Skeletal muscle tissue (tissue), 4 donors: ENCODE measurements around the gene ACAA2. TPM values are rescaled to one million over a fixed set of nuclear protein-coding genes. Genes with fewer than 3 reads are reported as not detected.
A peak's percentile ranks its signal among the peaks of the same experiment; 100 is the strongest.

ENCODE experiments used
- H3K27ac ChIP-seq: one replicate; pipeline ENCODE4 v1.7.0; 2013; ENCODE audit warnings: mild to moderate bottlenecking, low read depth, low read length, inconsistent platforms
- H3K27me3 ChIP-seq, 3 donors: one replicate each; pipeline ENCODE4 v1.7.0; 2013; ENCODE audit warnings: low read length in 3 of 3; ENCODE audit not compliant: control insufficient read depth in 3 of 3, insufficient read depth in 3 of 3
- H3K36me3 ChIP-seq, 3 donors: one replicate each; pipeline ENCODE4 v1.7.0; 2013; ENCODE audit warnings: low read length in 3 of 3; ENCODE audit not compliant: control insufficient read depth in 3 of 3, insufficient read depth in 3 of 3
- H3K4me1 ChIP-seq, 3 donors: one replicate each; pipeline ENCODE4 v1.7.0; 2013; ENCODE audit warnings: low read length in 3 of 3, mild to moderate bottlenecking in 3 of 3; ENCODE audit not compliant: control insufficient read depth in 3 of 3, insufficient read depth in 3 of 3
- H3K4me3 ChIP-seq, 3 donors: one replicate each; pipeline ENCODE4 v1.7.0; 2013; ENCODE audit warnings: low read length in 3 of 3
- H3K9ac ChIP-seq, 3 donors: one replicate each; pipeline ENCODE4 v1.7.0; 2013; ENCODE audit warnings: low read length in 3 of 3, mild to moderate bottlenecking in 3 of 3, moderate library complexity in 2 of 3, low read depth in 1 of 3
- H3K9me3 ChIP-seq, 3 donors: one replicate each; pipeline ENCODE4 v1.7.0; 2013; ENCODE audit warnings: low read length in 3 of 3; ENCODE audit not compliant: control insufficient read depth in 3 of 3
- total RNA-seq: library from RNA; depleted of rRNA; stranded (reverse); fragments of >200 nt; gene quantifications from one replicate; pipeline ENCODE4 v1.2.3, GENCODE V29; 2014
- donor health status: Osteomylitis.

ACAA2 gene
- total RNA-seq, 1 donor from 2014 or later: 77.2 TPM

DNA sequence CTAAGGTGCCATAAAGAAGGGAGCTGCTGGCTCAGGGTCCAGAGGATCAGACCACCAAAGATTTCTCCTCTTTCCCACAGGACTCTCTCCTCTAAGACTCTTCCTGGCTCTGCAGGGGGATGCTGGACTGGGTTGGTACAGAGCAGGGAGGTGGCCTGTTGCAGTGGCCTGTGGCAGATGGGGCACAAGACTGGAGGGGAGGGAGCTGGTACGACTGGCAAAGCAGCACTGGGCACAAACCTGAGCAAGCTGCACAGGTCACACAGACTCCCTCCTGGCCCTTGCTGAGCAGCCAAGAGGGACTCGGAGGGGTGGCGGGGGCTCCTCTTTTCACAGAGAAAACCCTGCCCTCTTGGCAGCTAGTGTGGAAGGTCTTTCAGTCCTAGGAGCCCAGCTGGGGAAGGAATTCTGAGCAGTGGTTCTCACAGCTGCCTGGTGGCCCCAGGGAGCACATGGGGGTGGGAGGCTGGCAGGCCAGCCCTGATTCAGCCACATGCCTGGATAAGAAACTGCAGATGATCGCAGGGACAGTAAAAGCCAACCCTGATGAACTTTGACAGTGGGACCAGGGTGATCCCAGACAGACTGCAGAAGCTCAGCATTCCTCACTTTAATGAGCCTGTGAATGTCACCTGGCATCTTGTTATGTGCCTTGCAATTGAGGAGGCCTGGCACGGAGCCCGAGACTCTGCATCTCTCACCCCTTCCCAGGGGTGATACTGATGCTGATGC is 32.5 kb upstream of the ACAA2 start:
- Histone ChIP-seq H3K4me1 (peaks cover 8 to 30% (median 18%) of the 10 kb centered on the region in 3 donors), H3K27ac (no peak overlapping the region), H3K36me3 (no peaks in the 10 kb centered on the region), H3K9ac (no peak overlapping the region), H3K9me3 (no peaks in the 10 kb centered on the region), H3K4me3 (no peak overlapping the region), H3K27me3 (peaks cover 8 to 62% (median 34%) of the 10 kb centered on the region in 3 donors)

GRCh38 chr18:49844903-49845302 is 31.6 kb upstream of the ACAA2 start:
- Histone ChIP-seq H3K27me3 (peaks cover 8 to 55% (median 33%) of the 10 kb centered on the region in 3 donors), H3K4me1 (peaks cover 8 to 30% (median 18%) of the 10 kb centered on the region in 3 donors)

GRCh38 chr18:49843778-49844625 is 30.7 kb upstream of the ACAA2 start:
- no peak overlapping the region for H3K27ac ChIP-seq
- H3K4me3 ChIP-seq: no peak overlapping the region
- no peaks in the 10 kb centered on the region for H3K9me3 ChIP-seq
- peaks cover 8 to 21% (median 14%) of the 10 kb centered on the region in 3 donors for H3K4me1 ChIP-seq
- H3K36me3 ChIP-seq: no peaks in the 10 kb centered on the region
- H3K27me3 ChIP-seq: peaks cover 8 to 46% (median 24%) of the 10 kb centered on the region in 3 donors
- H3K9ac ChIP-seq: peak overlapping the region in 1 of 3 donors; percentile 54

More at GRCh38 chr18:49844903-49845302, 31.6 kb upstream of the ACAA2 start:
- no peak overlapping the region for H3K9ac ChIP-seq
- no peak overlapping the region for H3K4me3 ChIP-seq
- H3K9me3 ChIP-seq: no peaks in the 10 kb centered on the region
- no peaks in the 10 kb centered on the region for H3K36me3 ChIP-seq
- H3K27ac ChIP-seq: no peak overlapping the region

- peaks cover 8 to 37% (median 15%) of the 10 kb centered on the region in 3 donors for H3K27me3 ChIP-seq
- H3K36me3 ChIP-seq: no peaks in the 10 kb centered on the region
- H3K4me3 ChIP-seq: no peak overlapping the region
- peak overlapping the region in 1 of 3 donors; percentile 54 for H3K9ac ChIP-seq
- H3K27ac ChIP-seq: no peak overlapping the region
- peaks cover 8 to 21% (median 14%) of the 10 kb centered on the region in 3 donors for H3K4me1 ChIP-seq
- H3K9me3 ChIP-seq: no peaks in the 10 kb centered on the region
These were observed 29.8 kb upstream of the ACAA2 start for GRCh38 chr18:49843131-49843530.

- H3K9ac ChIP-seq: no peak overlapping the region
- peaks cover 8 to 21% (median 14%) of the 10 kb centered on the region in 3 donors for H3K4me1 ChIP-seq
- no peak overlapping the region for H3K4me3 ChIP-seq
- H3K27me3 ChIP-seq: peaks cover 4 to 32% (median 10%) of the 10 kb centered on the region in 3 donors
- no peak overlapping the region for H3K27ac ChIP-seq
- H3K9me3 ChIP-seq: no peaks in the 10 kb centered on the region
- H3K36me3 ChIP-seq: no peaks in the 10 kb centered on the region
These were observed 29.3 kb upstream of the ACAA2 start for GRCh38 chr18:49842656-49843055.

- peaks cover 0 to 21% (median 5%) of the 10 kb centered on the region in 3 donors for H3K27me3 ChIP-seq
- H3K9ac ChIP-seq: no peak overlapping the region
- H3K9me3 ChIP-seq: no peaks in the 10 kb centered on the region
- no peaks in the 10 kb centered on the region for H3K36me3 ChIP-seq
- peaks cover 8 to 21% (median 14%) of the 10 kb centered on the region in 3 donors for H3K4me1 ChIP-seq
- H3K4me3 ChIP-seq: no peak overlapping the region
- H3K27ac ChIP-seq: no peak overlapping the region
These were observed 28.2 kb upstream of the ACAA2 start for GRCh38 chr18:49841236-49842217.

DNA sequence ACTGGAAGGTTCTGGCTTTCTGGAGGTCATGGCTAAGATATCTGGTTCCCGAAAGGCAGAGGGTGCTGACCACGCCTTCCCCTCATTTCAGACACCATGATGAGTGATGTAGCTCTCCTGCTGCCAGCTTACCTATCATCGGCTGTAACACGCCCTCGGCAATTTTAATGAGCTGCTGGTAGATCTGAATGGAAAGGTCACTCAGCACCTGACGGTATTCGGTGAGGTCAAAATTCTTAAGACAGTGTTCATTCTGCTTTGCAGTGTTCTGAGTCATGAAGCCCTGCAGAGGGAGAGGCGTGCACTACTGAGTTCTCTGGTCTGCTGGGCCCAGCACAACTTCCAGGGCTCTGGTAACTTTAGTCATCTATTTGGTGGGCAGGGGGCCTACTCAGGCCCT is 25.7 kb upstream of the ACAA2 start:
- Histone ChIP-seq H3K9ac (no peak overlapping the region), H3K36me3 (no peaks in the 10 kb centered on the region), H3K4me1 (peaks cover 3 to 15% (median 10%) of the 10 kb centered on the region in 3 donors), H3K27ac (no peak overlapping the region), H3K4me3 (no peak overlapping the region), H3K27me3 (peaks cover 0 to 9% (median 0%) of the 10 kb centered on the region in 3 donors), H3K9me3 (no peaks in the 10 kb centered on the region)

GRCh38 chr18:49838381-49838780 is 25.0 kb upstream of the ACAA2 start:
- peaks cover 0 to 9% (median 5%) of the 10 kb centered on the region in 3 donors for H3K4me1 ChIP-seq
- H3K4me3 ChIP-seq: no peak overlapping the region
- no peaks in the 10 kb centered on the region for H3K36me3 ChIP-seq
- H3K27me3 ChIP-seq: peaks cover 0 to 7% (median 0%) of the 10 kb centered on the region in 3 donors
- no peak overlapping the region for H3K9ac ChIP-seq
- no peaks in the 10 kb centered on the region for H3K9me3 ChIP-seq
- H3K27ac ChIP-seq: no peak overlapping the region

- H3K36me3 ChIP-seq: no peaks in the 10 kb centered on the region
- no peaks in the 10 kb centered on the region for H3K9me3 ChIP-seq
- peaks cover 0 to 5% (median 2%) of the 10 kb centered on the region in 3 donors for H3K4me1 ChIP-seq
- H3K27ac ChIP-seq: no peak overlapping the region
- H3K9ac ChIP-seq: no peak overlapping the region
- no peak overlapping the region for H3K4me3 ChIP-seq
- peaks cover 0 to 4% (median 0%) of the 10 kb centered on the region in 3 donors for H3K27me3 ChIP-seq
These were observed 24.6 kb upstream of the ACAA2 start for GRCh38 chr18:49837889-49838288.
